ENCODE results near the gene MTA2. TPM values are rescaled to one million over a fixed set of nuclear protein-coding genes. Genes with fewer than 3 reads are reported as not detected.
"Not testable (repeated sequence)": the region's sequence is repeated elsewhere in the genome, so short reads cannot be mapped to it uniquely, and the experiment has no call there.

Gene MTA2
- total RNA-seq, 2 donors from 2014 or later: 96.5 to 110 TPM

- peak; percentile 80 for DNase-seq (ENCODE audit: low spot score)
- Histone ChIP-seq H3K27ac (peak overlapping the region; percentile 91 to 93), H3K27me3 (replicated peaks; ENCODE audit: insufficient read depth) (no peaks in the 10 kb centered on the region), H3K9me3 (no peaks in the 10 kb centered on the region), H3K4me3 (no peak overlapping the region), H3K36me3 (peaks cover under 1 to 2% of the 10 kb centered on the region in 2 donors), H3K4me1 (replicated peaks) (peaks cover 48% of the 10 kb centered on the region)
- TF ChIP-seq CTCF (IDR thresholded peaks at IDR 0.05) (no peak), POLR2AphosphoS5 (IDR thresholded peaks at IDR 0.05) (peak; percentile 35)
- 65% methylated on average over 7 of the region's 7 CpGs for WGBS
- intact Hi-C loops (cut with DNase I): no loop called here
These were observed 47.1 kb downstream of the MTA2 start for GRCh38 chr11:62554387-62555167.

- Histone ChIP-seq H3K4me1 (replicated peaks) (peaks cover 54% of the 10 kb centered on the region), H3K4me3 (no peak overlapping the region), H3K27ac (peak overlapping the region; percentile 91 to 93), H3K9me3 (no peaks in the 10 kb centered on the region), H3K36me3 (no peaks in the 10 kb centered on the region), H3K27me3 (replicated peaks; ENCODE audit: insufficient read depth) (no peaks in the 10 kb centered on the region)
- TF ChIP-seq CTCF (IDR thresholded peaks at IDR 0.05) (no peak), POLR2AphosphoS5 (IDR thresholded peaks at IDR 0.05) (no peak), POLR2A (IDR thresholded peaks at IDR 0.05) (no peak)
- intact Hi-C loops (cut with DNase I): no loop called here
- no peak for DNase-seq (ENCODE audit: low spot score)
- WGBS: 63% methylated on average over 8 of the region's 8 CpGs
These were observed 47.8 kb downstream of the MTA2 start for GRCh38 chr11:62553839-62554361.

GRCh38 chr11:62553080-62553838 is 48.4 kb downstream of the MTA2 start:
- 3% methylated on average over 14 of the region's 15 CpGs for WGBS
- Histone ChIP-seq H3K4me1 (replicated peaks) (peaks cover 61% of the 10 kb centered on the region), H3K36me3 (no peaks in the 10 kb centered on the region), H3K27me3 (replicated peaks; ENCODE audit: insufficient read depth) (no peaks in the 10 kb centered on the region), H3K27ac (peak overlapping the region; percentile 91 to 93), H3K9me3 (no peaks in the 10 kb centered on the region), H3K4me3 (peak overlapping the region in 1 of 2 donors; percentile 13)
- TF ChIP-seq CTCF (IDR thresholded peaks at IDR 0.05): no peak
- peak; percentile 32 for TF ChIP-seq POLR2A (IDR thresholded peaks at IDR 0.05)
- peak; percentile 92 for TF ChIP-seq POLR2AphosphoS5 (IDR thresholded peaks at IDR 0.05)
- DNase-seq (ENCODE audit: low spot score): peak; percentile 91
- intact Hi-C loops (cut with DNase I): no loop called here

GRCh38 chr11:62552485-62553079 is 49.1 kb downstream of the MTA2 start:
- H3K4me3 ChIP-seq: peak overlapping the region in 1 of 2 donors; percentile 13
- no peaks in the 10 kb centered on the region for H3K9me3 ChIP-seq
- no peaks in the 10 kb centered on the region for H3K36me3 ChIP-seq
- intact Hi-C loops (cut with DNase I): no loop called here
- TF ChIP-seq POLR2AphosphoS5 (IDR thresholded peaks at IDR 0.05): no peak
- TF ChIP-seq CTCF (IDR thresholded peaks at IDR 0.05): no peak
- no peak for TF ChIP-seq POLR2A (IDR thresholded peaks at IDR 0.05)
- no peak for DNase-seq (ENCODE audit: low spot score)
- H3K27ac ChIP-seq: peak overlapping the region; percentile 91 to 93
- peaks cover 68% of the 10 kb centered on the region for H3K4me1 ChIP-seq (replicated peaks)
- whole genome bisulfite sequencing: 22% methylated on average over 4 of the region's 4 CpGs
- no peaks in the 10 kb centered on the region for H3K27me3 ChIP-seq (replicated peaks; ENCODE audit: insufficient read depth)

- Histone ChIP-seq H3K4me1 (replicated peaks) (peaks cover 50% of the 10 kb centered on the region), H3K27ac (peak overlapping the region in 1 of 2 donors; percentile 93)
- H3K27me3 ChIP-seq (replicated peaks; ENCODE audit: insufficient read depth); H3K9me3 ChIP-seq; H3K36me3 ChIP-seq; DNase-seq (ENCODE audit: low spot score); intact Hi-C loops (cut with DNase I); H3K4me3 ChIP-seq: not testable (repeated sequence)
- 95% methylated on average over 2 of the region's 2 CpGs for WGBS
These were observed 51.2 kb downstream of the MTA2 start for GRCh38 chr11:62550478-62550877.
